HG02970 (cell line): ENCODE results near the gene KNSTRN.

Experiments used
- ATAC-seq: cut with Tn5 transposase; IDR thresholded peaks from one replicate; pipeline ENCODE4 v1.9.1; 2021; ENCODE audit warnings: mild to moderate bottlenecking, moderate library complexity, moderate number of reproducible peaks; ENCODE audit not compliant: unreplicated experiment, low FRiP score

The KNSTRN gene

GRCh38 chr15:40443255-40443654, 60.7 kb downstream of the KNSTRN start:
- ATAC-seq, result no peak

GRCh38 chr15:40443846-40444245, 61.3 kb downstream of the KNSTRN start:
- ATAC-seq, result no peak
